Ishikawa (cell line): ENCODE measurements around the gene FZD7.
A peak's percentile ranks its signal among the peaks of the same experiment; 100 is the strongest.

ENCODE experiments used
- EP300 ChIP-seq: IDR thresholded peaks from 2 replicates; pipeline ENCODE4 v1.6.1; 2012; ENCODE audit warnings: borderline replicate concordance
- MAX ChIP-seq: IDR thresholded peaks from 2 replicates; pipeline ENCODE4 v1.6.1; 2012
- RAD21 ChIP-seq: IDR thresholded peaks from 2 replicates; pipeline ENCODE4 v1.6.1; 2012; ENCODE audit warnings: low read depth
- TAF1 ChIP-seq: IDR thresholded peaks from 2 replicates; pipeline ENCODE4 v1.6.1; 2012; ENCODE audit warnings: low read depth, mild to moderate bottlenecking
- TCF12 ChIP-seq: IDR thresholded peaks from 2 replicates; pipeline ENCODE4 v1.6.1; 2012; ENCODE audit warnings: low read depth
- TEAD4 ChIP-seq: IDR thresholded peaks from 2 replicates; pipeline ENCODE4 v1.6.1; 2012
- USF1 ChIP-seq: IDR thresholded peaks from 2 replicates; pipeline ENCODE4 v1.6.1; 2012
- YY1 ChIP-seq: IDR thresholded peaks from 2 replicates; pipeline ENCODE4 v1.6.1; 2012; ENCODE audit warnings: low read depth

- no peak for TF ChIP-seq TAF1
- no peak for TF ChIP-seq RAD21
- no peak for TF ChIP-seq TCF12
- TF ChIP-seq TEAD4: no peak
- no peak for TF ChIP-seq YY1
- no peak for TF ChIP-seq EP300
- TF ChIP-seq MAX: peak; percentile 9
- TF ChIP-seq USF1: no peak
Measured at GRCh38 chr2:202034249-202035088, 814 bp downstream of the FZD7 start.
